Activated naive CD4-positive, alpha-beta T cell treated with anti-CD3 and anti-CD28 coated beads for 36 hours (primary cell): ENCODE measurements around the gene PDE11A. TPM values are rescaled to one million over a fixed set of nuclear protein-coding genes. Genes with fewer than 3 reads are reported as not detected.

Source experiments
- CTCF ChIA-PET: fragments of 350-600 bp; sonication (Branson Sonifier 250); formaldehyde crosslinking; loops from one replicate; lab custom pipeline; 2021; ENCODE audit warnings: antibody characterized with exemption; lab: Charles Lee
- DNase-seq: peaks from one replicate; pipeline ENCODE4 v3.0.0-alpha.2; 2020
- H3K27ac Mint-ChIP-seq: one replicate; pipeline ENCODE4 v1.8.0; 2021; ENCODE audit warnings: mild to moderate bottlenecking, mixed read lengths
- H3K27me3 Mint-ChIP-seq: one replicate; pipeline ENCODE4 v1.8.0; 2021; ENCODE audit warnings: low read depth, mixed read lengths
- H3K36me3 Mint-ChIP-seq: one replicate; pipeline ENCODE4 v1.8.0; 2021; ENCODE audit warnings: low read depth, mixed read lengths
- H3K4me1 Mint-ChIP-seq: one replicate; pipeline ENCODE4 v1.8.0; 2021; ENCODE audit warnings: low read depth, mixed read lengths
- H3K4me3 Mint-ChIP-seq: one replicate; pipeline ENCODE4 v1.8.0; 2021; ENCODE audit warnings: mild to moderate bottlenecking, moderate library complexity, mixed read lengths
- H3K9me3 Mint-ChIP-seq: one replicate; pipeline ENCODE4 v1.8.0; 2021; ENCODE audit warnings: mixed read lengths
- intact Hi-C: fragments of 100-400 bp; cut with micrococcal nuclease; formaldehyde crosslinking; loops from one replicate; pipeline ENCODE4 v1.15.1; 2023
- total RNA-seq, 2 experiments: library from RNA; stranded (reverse); gene quantifications; one replicate each; pipeline ENCODE4 v1.2.3, GENCODE V29; 2021

PDE11A gene
- total RNA-seq, 2 experiments from 2014 or later = not detected

DNA sequence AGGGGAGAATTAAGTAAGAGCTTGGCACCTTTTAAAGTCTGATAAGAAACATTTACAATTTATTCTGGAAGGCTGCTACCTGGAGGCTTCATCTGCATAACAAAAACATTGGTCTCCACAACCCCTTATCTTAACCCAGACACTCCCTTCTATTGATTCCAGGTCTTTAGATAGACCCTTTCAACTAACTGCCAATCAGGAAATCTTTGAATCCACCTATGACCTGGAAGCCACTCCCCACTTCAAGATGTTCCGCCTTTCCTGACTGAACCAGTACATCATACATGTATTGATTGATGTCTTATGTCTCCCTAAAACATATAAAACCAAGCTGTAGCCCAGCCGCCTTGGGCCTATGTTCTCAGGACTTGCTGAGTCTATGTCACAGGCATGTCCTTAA lies 390.6 kb downstream of the PDE11A start:
- Mint-ChIP-seq H3K27me3 (peaks cover 2% of the 10 kb centered on the region), H3K27ac (no peak overlapping the region), H3K36me3 (no peaks in the 10 kb centered on the region), H3K4me1 (no peaks in the 10 kb centered on the region), H3K4me3 (no peak overlapping the region), H3K9me3 (no peaks in the 10 kb centered on the region)
- no peak for DNase-seq
- CTCF ChIA-PET = no interaction called here
- intact Hi-C loops = no loop called here

- intact Hi-C loops = no loop called here
- H3K4me1 Mint-ChIP-seq = no peaks in the 10 kb centered on the region
- CTCF ChIA-PET = no interaction called here
- H3K27me3 Mint-ChIP-seq = peaks cover 5% of the 10 kb centered on the region
- no peaks in the 10 kb centered on the region for H3K9me3 Mint-ChIP-seq
- no peak overlapping the region for H3K27ac Mint-ChIP-seq
- H3K4me3 Mint-ChIP-seq = no peak overlapping the region
- DNase-seq = no peak
- no peaks in the 10 kb centered on the region for H3K36me3 Mint-ChIP-seq
Observed at GRCh38 chr2:177680866-177681712, 391.5 kb downstream of the PDE11A start.

- Mint-ChIP-seq H3K4me3 (no peak overlapping the region), H3K27ac (no peak overlapping the region), H3K9me3 (no peaks in the 10 kb centered on the region), H3K36me3 (no peaks in the 10 kb centered on the region), H3K4me1 (no peaks in the 10 kb centered on the region), H3K27me3 (peaks cover 5% of the 10 kb centered on the region)
- no peak for DNase-seq
- CTCF ChIA-PET = no interaction called here
- intact Hi-C loops = no loop called here
Observed at GRCh38 chr2:177679611-177680605, 392.7 kb downstream of the PDE11A start.

- intact Hi-C loops = no loop called here
- no peak for DNase-seq
- no peaks in the 10 kb centered on the region for H3K36me3 Mint-ChIP-seq
- H3K9me3 Mint-ChIP-seq = no peaks in the 10 kb centered on the region
- no peaks in the 10 kb centered on the region for H3K4me1 Mint-ChIP-seq
- CTCF ChIA-PET = no interaction called here
- H3K27me3 Mint-ChIP-seq = peaks cover 5% of the 10 kb centered on the region
- no peak overlapping the region for H3K4me3 Mint-ChIP-seq
- no peak overlapping the region for H3K27ac Mint-ChIP-seq
Observed at GRCh38 chr2:177678939-177679338, 393.6 kb downstream of the PDE11A start.

- no peak for DNase-seq
- Mint-ChIP-seq H3K4me3 (no peak overlapping the region), H3K27me3 (peaks cover 7% of the 10 kb centered on the region), H3K27ac (no peak overlapping the region), H3K4me1 (no peaks in the 10 kb centered on the region), H3K36me3 (no peaks in the 10 kb centered on the region), H3K9me3 (no peaks in the 10 kb centered on the region)
- CTCF ChIA-PET = interaction anchor here (0.6 kb wide), 1 partner anchor 47 kb away, joined by 3 read pairs; no protein-coding TSS in a partner anchor
- intact Hi-C loops = no loop called here
Observed at GRCh38 chr2:177676636-177677035, 395.9 kb downstream of the PDE11A start.

DNA sequence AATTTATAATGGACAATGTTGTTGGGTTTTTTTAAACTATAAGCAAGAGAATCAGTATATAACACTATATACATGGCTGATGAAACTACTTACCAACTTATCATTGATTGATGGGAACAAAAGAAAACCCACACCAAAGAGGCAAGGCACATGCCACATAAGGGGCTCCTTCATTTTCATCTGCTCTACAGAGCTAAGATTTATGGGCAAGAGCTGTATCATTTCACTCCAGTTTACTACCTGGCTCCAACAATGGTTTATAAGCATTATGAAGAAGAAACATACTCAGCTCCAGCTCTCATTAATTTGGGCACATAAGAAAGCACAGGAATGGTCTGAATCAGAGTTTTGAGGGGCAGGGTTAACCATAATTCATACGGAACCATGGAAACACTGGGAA lies 396.8 kb downstream of the PDE11A start:
- CTCF ChIA-PET = interaction anchor here (0.6 kb wide), 1 partner anchor 49 kb away, joined by 3 read pairs; no protein-coding TSS in a partner anchor
- Mint-ChIP-seq H3K4me3 (no peak overlapping the region), H3K9me3 (no peaks in the 10 kb centered on the region), H3K27me3 (peaks cover 7% of the 10 kb centered on the region), H3K36me3 (no peaks in the 10 kb centered on the region), H3K27ac (no peak overlapping the region), H3K4me1 (peaks cover 4% of the 10 kb centered on the region)
- intact Hi-C loops = no loop called here
- DNase-seq = no peak

DNA sequence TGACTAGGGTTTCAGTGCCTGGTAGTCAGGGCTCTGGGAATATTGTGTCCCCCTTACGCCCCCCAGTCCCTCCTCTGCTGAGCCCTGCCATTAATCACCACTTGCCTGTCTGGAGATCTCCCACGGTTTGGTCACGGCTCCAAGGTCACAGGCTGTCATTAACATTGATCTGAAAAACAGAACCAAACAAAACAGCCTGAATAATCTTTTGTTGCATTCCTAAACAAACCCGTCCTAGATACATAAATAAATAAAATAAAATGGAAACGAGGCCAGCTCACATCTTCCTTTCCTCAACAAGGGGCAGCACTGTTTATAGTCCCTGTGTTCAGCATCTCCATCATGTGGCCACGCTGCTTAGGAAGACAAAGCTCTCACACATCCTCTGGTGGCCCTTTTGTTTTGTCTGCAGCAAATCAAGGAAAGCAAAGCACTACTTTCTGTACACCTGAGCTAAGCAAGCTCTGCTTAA lies 397.2 kb downstream of the PDE11A start:
- intact Hi-C loops = no loop called here
- H3K27ac Mint-ChIP-seq = no peak overlapping the region
- CTCF ChIA-PET = no interaction called here
- peaks cover 7% of the 10 kb centered on the region for H3K27me3 Mint-ChIP-seq
- DNase-seq = no peak
- H3K36me3 Mint-ChIP-seq = no peaks in the 10 kb centered on the region
- no peaks in the 10 kb centered on the region for H3K9me3 Mint-ChIP-seq
- H3K4me1 Mint-ChIP-seq = peaks cover 4% of the 10 kb centered on the region
- no peak overlapping the region for H3K4me3 Mint-ChIP-seq

DNA sequence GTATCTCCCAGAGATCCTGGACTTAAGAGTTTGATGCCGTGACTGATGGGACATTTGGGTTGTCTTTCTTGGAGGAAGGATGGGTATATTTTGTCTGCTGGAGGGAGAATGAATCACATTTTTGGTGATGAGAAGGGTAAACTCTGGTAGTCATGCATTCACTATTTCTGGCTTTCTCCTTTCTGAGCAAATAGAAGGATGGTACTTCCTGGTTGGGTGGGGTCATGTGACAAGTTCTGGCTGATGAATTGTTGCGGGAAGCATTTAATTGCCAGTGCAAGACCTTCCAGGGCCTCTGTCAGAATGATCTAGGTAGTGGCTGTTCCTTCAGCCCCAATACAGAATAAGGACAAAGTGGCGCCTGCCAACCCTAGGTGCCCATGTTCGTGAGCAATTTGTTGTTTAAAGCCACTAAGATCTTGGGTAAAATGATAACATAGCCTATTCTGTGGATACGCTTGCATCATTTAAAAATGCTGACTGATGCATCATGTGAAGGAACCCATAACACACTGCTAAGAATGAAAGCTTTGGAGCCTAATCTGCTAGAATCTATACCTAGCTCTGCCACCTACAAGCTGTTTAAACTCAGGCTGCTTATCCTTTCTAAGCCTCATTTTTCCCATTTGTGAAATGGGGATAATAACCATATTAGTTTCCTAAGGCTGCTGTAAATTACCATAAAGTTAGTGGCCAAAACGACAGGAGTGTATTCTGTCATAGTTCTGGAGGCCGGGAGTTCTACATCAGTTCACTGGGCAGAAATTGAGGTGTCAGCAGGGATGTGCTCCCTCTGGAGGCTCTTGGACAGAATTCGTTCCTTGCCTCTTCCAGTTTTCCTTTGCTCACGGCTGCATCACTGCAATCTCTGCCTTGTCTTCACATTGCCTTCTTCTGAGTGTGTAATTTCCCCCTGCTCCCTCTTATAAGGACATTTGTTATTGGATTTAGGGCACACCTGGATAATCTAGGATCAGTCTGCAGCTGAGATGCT lies 398.7 kb downstream of the PDE11A start:
- Mint-ChIP-seq H3K4me3 (no peak overlapping the region), H3K36me3 (no peaks in the 10 kb centered on the region), H3K27ac (no peak overlapping the region), H3K27me3 (peaks cover 7% of the 10 kb centered on the region), H3K4me1 (peaks cover 4% of the 10 kb centered on the region), H3K9me3 (no peaks in the 10 kb centered on the region)
- no peak for DNase-seq
- CTCF ChIA-PET = interaction anchor here (0.9 kb wide), 1 partner anchor 10 kb away, joined by 3 read pairs; no protein-coding TSS in a partner anchor
- intact Hi-C loops = no loop called here

DNA sequence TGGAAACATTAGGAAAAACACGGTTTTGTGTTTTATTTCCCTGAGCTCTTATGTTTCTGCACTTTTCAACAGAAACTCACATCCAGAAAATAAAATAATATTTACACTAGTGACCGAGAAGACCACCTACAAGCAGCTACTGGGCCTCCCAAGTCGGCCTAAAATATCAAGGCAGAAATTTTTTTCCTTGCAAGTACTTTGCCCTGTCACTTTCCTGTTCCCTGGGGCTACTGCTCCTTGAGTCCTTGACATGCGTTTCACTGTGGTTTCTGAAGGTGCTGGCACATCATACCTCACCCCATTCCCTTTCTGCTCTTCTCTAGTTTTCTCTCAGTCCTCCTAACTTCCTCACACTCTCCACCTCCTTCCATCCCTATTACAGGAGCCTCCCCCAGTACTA lies 400.9 kb downstream of the PDE11A start:
- intact Hi-C loops = no loop called here
- Mint-ChIP-seq H3K4me3 (no peak overlapping the region), H3K9me3 (no peaks in the 10 kb centered on the region), H3K27ac (no peak overlapping the region), H3K27me3 (peaks cover 10% of the 10 kb centered on the region), H3K36me3 (no peaks in the 10 kb centered on the region), H3K4me1 (peaks cover 4% of the 10 kb centered on the region)
- DNase-seq = no peak
- CTCF ChIA-PET = interaction anchor here (0.5 kb wide), 1 partner anchor 438 kb away, joined by 3 read pairs; no protein-coding TSS in a partner anchor

- Mint-ChIP-seq H3K4me1 (peaks cover 8% of the 10 kb centered on the region), H3K9me3 (no peaks in the 10 kb centered on the region), H3K36me3 (no peaks in the 10 kb centered on the region), H3K27ac (no peak overlapping the region), H3K27me3 (peaks cover 8% of the 10 kb centered on the region), H3K4me3 (no peak overlapping the region)
- CTCF ChIA-PET = interaction anchor here (0.5 kb wide), 1 partner anchor 438 kb away, joined by 3 read pairs; no protein-coding TSS in a partner anchor
- intact Hi-C loops = no loop called here
- no peak for DNase-seq
Observed at GRCh38 chr2:177670791-177671535, 401.6 kb downstream of the PDE11A start.
